ENCODE results near the gene GAS6. TPM values are rescaled to one million over a fixed set of nuclear protein-coding genes. Genes with fewer than 3 reads are reported as not detected.

The GAS6 gene
- total RNA-seq, 1 donor from 2014 or later = 20.4 TPM

DNA sequence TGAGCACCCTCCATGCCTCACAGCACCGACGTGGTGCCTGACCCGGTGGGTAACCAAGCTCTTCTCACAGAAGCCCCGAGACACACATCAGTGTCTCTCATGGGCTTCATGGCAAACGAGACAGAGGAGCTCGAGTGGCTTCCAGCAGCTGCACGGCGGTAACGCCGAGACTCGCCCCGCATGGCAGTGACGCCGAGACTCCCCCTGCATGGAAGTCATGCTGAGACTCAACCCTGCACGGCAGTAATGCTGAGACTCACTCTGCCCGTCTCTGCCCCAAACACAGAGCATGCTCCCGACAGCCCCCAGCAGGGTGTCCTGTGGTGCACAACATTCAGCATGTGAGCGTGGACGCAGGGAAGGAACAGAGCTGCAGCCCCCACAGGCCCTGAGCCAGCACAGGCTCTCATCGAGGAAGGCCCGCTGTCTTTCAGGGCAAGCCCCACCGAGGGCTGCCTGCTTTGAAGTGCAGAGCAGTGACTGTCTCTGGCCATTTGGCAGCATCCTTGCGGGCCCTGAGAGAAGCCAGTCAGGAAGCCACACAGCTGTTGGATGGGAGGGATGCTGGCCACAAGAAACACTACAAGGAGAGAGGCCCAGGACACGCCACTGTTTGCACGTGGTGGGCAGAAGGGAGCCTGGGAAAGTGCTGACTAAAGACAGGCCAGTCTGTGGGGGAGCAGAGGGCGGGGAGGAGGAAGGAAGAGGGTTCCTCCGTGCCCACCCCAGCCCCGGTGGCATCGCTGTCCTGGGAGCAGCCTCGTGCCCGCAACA, 9.5 kb downstream of the GAS6 start:
- FAIRE-seq (no peak), DNase-seq (ENCODE audit: low spot score in 2 of 2) (no peak)

DNA sequence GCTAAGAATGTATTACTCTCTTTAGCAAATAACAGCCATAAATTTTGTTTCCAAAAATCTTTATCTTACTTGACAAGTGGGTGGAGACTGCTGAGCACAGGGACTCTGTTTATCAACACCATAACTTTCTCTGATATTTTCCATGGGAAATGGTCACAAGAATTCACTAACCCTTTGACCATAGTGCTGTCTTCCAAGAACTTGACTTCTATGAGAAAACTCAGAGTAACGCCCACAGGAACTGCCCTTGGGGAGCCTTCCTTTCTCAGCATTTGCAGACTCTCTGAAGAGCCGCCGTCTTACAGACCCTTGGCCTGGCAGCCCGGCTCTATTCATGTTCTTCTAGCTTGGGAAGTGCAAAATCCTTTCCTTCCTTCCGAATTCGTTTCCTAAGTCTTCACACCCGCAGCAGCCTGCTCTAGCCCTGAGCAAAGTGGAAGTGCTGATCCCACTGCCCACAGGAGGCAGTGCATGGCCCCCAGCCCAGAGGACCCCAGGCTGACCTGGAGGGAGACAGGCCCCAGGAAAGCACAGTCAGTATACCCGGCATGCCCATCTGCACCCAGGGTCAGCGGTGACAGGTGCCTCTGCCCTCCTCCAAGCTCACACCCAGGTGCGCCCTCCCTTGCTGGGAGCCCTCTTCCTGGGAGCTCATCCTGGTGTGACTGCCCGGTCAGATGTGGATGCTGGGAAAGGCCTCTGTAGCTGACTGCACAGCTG, 10.2 kb downstream of the GAS6 start:
- FAIRE-seq = no peak
- no peak for DNase-seq (ENCODE audit: low spot score in 2 of 2)

DNA sequence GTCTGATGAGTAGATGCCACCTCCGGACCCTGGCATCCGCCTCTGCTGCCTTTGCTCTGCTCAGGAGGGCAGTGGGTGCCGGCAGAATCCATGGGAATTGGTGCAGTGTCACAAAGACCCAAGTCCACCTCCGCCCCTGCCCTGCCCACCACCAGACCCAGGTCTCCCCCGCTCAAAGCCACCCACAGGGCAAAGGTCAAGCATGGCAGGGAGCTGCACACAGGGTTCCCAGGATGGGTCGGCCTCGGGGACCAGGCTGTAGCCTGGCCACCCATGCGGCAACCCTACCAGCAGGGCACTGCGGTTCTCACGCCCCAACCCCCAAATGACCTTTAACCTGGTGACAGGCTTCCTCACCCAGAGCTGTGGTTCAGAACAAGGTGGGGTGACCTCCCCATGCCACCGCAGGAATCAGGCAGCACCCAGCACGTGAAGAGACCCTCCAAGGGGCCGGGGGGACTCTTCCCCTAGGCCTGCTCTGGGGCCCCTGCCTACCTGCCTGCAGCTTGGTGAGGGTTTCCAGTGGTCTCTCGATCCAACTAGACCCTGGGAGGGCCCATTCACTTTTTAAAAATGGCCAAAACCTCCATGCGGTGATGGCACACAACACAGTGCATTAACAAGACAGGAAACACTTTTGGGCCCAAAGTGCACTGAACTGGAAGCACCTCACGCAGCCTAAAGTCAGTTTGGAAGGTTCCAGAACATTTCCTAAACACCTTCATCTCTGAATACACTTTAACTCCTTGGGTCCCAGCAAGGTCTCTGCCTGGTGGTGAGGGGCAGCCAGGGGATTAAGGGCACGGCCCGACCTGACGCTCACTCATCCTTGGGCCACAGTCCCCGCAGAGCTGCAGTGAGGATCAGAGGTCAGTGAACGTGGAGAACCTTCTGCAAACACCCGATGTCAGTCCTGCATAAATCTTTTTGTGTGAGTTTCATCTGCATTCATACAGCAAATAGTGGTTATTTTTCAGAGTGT, 11.0 kb downstream of the GAS6 start:
- DNase-seq (ENCODE audit: low spot score in 2 of 2) (no peak), FAIRE-seq (no peak)

DNA sequence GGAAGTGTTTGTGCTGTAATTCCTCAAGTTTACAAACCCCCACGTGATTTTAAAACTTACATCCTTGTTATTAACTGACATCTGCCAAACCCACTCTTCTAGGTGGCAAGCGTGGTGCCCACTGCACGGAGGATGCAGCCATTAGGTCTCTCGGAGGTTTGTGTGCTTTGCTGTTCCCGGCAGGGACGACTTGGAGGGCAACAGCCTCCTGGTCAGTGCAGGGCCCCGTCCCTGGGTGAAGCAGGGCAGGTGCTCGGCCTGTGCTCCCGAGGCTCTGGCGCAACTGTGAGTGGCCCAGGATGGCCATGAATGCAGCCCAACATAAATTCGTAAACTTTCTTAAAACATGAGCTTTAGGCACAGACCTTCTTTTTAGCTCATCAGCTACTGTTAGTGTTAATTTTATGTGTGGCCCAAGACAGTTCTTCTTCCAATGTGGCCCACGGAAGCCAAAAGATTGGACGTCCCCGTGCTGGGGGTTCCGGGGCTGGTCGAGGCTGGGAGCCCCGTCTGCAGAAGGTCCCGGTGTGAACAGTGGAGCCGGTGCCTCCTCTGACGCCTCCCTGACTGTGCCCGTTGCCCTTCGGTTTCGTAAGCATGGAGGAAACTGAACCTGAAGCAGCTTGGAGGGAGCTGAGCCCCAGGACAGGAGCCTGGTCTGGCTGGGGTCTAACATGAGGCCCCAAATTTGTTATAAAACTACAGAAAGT, 11.9 kb downstream of the GAS6 start:
- DNase-seq (ENCODE audit: low spot score in 2 of 2) = no peak
- no peak for FAIRE-seq

DNA sequence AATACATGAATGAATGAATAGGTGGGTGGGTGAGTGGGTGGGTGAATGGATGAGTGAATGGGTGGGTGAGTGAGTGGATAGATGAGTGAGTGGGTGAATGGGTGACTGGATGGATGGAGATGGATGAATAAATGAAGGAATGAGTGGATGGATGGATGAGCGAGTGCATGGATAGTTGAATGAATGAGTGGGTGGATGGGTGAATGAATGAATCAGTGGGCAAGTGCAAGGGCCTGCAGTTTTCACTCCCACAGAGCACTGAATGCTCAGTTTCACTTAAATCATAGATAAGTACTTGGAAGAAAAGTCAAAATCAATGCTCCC, 12.4 kb downstream of the GAS6 start:
- FAIRE-seq (no peak), DNase-seq (ENCODE audit: low spot score in 2 of 2) (no peak)

DNA sequence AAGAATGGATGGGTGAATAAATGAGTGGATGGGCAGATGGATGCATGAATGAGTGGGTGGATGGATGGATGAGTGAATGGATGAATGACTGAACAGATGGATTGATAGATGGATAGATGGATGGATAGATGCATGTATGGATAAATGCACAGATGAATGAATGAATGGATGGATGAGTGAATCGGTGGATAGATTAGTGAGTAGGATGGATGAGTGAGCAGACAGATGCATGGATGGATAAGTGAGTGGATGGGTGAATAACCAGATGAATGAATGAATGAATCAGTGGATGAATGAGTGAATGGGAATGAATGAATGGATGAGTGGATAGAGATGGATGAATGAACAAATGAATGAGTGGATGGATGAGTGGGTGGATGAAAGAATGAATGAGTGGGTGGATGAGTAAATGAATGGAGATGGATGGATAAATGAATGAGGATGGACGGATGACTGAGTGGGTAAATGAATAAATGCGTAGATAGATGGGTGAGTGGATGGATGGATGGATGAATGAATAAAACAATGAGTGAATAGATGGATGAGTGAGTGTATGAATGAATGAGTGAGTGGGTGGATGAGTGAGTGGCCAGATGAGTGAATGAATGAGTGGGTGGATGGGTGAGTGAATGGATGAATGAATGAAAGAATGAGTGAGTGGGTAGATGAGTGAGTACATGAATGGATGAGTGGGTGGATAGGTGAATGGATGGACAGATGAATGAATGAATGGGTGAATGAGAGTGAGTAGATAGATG, 13.0 kb downstream of the GAS6 start:
- DNase-seq (ENCODE audit: low spot score in 2 of 2) = no peak
- FAIRE-seq = no peak

DNA sequence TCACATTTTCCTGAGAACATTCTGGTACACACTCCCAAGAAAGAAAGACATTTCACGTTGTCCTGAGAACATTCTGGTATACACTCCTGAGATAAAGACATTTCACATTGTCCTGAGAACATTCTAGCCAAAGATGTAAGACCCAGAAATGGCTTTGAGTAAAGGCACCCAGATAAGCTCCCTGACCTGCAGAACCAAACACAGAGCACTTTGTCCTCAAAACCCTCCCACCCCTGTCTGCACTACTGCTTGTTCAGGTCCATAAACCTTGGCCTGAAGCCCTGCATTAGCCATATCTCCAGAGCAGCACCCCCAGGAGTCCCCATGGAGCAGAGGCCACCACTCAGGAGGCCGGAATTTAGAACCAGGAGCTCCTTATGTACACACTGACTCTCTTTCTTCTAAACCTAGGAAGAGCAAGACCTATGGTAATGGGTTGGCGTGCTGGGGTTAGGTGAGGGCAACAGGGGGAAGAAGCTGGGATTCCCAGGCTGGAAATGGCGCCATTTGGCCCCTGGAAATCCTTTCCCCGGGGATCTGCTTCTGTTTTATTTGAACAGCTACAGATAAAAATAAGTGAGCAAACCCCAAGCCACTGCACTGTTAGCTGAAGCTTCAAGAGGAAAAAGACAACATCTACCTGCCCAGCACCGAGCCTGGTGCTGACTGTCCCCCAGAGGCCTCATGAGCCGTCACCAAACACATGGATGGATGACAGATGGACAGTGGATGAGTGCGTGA, 13.7 kb downstream of the GAS6 start:
- FAIRE-seq = no peak
- no peak for DNase-seq (ENCODE audit: low spot score in 2 of 2)

DNA sequence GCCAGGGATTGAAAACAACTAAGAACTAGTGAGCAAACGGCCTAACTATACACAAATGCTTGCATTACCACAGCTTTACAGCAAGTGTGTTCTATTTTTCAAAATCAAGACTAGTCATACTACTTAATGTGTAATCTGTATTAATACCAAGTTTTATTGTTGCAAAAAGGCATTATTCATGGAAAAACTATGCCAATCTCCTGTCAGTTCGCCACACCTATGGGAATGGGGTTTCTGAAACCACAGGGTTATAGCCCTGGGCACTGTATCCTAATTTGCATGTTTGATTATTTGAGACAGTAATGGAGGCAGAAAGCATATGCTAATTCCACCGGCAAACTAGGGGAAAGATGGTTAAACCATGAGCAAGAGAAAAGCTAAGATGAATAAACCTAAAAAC, 14.3 kb downstream of the GAS6 start:
- FAIRE-seq (no peak), DNase-seq (ENCODE audit: low spot score in 2 of 2) (no peak)

DNA sequence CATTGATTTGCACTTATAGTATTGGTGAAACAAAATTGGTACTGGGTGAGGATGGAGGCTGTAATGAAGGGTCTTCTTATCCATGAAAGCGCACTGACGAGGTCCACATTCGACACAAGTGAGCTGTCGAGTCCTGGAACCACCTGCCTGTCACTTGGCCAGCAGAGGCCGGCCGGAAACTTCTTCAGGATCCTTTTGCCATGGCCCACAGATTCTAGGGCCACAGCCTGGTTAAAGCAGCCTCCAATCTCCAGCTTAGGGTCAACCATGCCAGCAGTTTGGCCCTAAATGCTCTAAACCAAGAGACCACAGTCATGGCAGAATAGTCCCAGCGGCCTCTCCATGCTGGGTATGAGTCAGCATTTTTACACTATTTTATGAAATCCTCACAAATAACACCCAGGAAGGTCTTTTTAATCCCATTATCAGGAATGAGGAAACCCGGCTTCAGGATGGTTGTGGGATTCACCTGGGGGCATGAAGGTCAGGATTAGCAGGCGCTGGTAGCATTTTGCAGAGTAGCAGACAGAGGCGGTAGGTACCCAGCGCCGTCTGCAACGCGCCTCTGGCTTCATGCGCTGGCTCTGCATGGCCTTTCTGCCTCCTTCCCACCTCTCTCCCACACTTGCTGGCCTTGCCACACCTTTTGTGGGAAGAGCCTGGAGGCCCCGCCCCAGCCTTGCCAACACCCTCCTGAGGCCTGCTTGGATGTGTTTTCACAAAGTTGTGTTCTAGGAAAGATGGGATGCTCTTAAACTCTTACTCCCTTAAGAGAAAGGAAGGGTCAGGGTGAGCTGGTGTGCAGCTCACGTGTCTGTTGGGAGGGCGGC, 15.2 kb downstream of the GAS6 start:
- DNase-seq (ENCODE audit: low spot score in 2 of 2) = no peak
- no peak for FAIRE-seq

DNA sequence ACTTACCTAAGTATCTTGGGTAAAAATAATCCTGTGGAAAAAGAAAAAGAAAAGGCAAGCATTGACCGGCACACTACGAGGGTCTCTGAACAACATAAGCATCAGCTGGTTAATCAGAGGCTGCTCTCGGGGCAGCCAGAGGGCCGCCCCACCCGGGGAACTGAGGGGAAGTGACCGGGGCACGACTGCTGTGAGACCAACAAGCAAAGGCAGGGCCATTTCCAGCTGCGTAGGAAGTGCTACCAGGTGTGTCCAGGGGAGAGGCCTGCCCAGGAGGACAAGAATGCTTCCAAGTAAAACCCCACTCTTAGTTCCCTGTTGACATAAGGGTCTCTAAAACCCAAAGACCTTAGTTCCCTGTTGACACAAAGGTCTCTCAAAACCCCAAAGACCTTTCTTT, 15.9 kb downstream of the GAS6 start:
- no peak for DNase-seq (ENCODE audit: low spot score in 2 of 2)
- no peak for FAIRE-seq

DNA sequence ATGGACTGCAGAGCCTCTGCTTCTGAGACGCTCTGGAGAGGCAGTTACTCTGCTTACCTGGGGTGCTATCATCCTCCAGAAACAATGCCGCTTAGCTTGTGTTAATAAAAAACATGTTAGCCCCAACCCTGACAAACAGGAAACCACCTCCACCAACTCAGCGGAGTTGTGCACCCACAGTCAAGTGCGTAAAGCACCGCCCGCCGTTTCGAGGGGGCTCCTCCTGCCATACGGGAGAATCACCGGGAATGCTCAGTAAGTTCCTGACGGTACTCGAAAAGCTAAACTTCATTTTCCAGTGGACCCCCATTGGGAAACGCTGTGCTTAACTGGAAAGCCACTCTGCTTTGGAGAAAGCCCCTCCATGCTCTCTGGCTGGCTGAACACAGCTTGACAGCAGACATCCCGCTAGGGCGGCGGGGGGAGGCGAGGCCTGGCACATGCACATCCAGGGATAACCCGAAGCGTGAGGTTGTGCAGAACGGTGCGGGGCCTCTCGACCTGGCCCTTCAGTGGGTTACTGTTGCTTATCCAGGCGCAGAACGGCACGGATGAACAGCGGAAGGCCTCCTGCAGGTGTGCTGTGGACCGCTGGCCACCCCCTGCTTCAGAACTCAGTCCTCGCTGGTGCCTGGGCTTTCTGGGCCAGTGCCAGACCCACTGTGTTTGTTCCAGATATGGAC, 17.1 kb downstream of the GAS6 start:
- no peak for DNase-seq (ENCODE audit: low spot score in 2 of 2)

DNA sequence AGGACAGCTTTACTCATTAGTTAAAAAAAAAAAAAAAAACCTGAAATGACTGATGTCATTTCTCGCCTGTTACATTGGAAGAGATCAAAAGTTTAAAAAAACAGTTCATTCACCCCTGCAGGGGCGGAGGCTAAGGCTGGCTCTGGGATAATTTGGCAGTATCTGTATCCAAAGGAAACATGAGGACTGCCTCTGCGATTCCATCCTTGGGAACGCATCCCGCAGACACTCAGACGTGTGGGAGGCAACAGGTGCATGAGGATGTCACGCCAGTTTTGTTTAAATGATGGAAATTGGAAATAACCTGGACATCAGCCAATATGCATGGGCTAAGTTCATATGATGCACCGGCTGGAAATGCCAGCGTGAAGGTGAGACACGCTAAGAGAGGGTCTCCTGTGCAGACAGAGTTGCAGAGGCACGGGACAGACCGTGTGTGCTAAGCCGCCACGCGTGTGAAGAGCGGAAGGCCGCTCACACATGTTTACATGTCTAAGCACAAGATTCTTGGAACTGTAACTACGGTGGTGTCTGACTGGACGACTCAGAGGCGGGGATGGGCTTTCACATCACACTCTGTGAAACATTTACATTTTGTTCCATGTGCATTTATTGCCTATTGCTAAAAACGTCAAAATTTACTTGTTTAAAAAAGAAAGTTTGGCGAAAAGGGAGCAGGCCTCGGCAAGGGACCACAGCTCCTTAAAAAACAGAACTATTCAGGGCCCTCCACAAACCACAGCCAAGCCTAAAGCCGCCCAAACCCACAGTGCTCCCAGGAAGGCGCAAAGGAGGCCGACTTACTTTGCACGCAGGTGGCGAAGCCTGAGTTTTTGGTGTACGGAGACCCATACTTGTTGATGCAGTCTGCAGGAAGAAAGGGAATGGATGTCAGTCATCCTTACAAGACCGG, 17.9 kb downstream of the GAS6 start:
- DNase-seq (ENCODE audit: low spot score in 2 of 2) = no peak
- no peak for FAIRE-seq

More for the DNA sequence above, 17.1 kb downstream of the GAS6 start:
- FAIRE-seq = no peak

DNA sequence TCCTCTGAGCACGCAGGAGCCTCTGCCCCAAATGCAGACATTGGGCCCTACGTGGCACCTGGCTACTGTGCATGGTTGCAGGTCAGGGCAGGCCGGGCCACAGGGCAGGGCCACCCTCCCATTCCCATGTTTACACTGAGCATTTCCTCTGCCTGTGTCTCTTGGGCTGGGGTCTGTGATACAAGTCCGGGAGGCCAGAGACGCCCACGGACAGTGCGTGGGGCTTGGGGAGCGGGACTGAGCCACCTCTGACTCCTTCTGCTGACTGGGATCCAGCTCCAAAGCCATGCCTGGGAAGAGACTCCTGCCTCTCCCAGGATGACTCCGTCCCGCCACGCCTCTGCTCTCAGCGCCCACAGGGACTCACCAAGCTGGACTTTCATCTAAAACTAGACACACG, 18.8 kb downstream of the GAS6 start:
- no peak for FAIRE-seq
- DNase-seq (ENCODE audit: low spot score in 2 of 2) = no peak

DNA sequence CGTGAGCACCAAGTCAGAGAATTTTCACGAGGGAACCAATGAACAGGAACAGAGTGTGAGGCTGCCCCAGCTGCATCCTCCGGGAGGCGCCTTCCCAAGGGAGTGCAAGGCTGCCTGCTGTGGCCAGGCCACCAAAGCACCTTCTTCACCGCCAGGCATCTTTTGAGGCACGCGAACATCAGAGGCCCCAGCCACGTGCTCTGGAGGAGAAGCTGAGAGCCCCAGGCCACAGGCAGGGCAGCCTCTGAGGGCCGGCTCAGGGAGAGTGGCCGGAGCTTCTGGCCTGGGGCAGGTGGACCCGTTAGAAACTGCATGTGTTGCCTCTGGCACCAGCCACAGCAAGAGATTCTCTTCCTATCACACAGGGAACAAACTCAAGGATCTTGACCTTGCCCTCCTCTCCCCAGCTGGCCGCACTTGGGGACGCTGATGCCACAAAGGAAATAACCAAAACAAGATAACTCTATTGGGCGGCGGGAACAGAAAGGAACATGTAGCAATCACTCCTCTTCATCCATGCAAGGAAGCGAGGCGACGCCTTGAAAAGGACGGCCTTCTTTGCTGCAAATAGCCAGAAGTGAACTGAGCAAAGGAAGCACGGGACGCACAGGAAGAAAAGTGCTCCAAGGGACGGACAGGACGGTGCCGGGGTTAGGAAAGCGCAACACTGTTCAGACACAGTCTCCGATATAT, 19.9 kb downstream of the GAS6 start:
- no peak for DNase-seq (ENCODE audit: low spot score in 2 of 2)
- no peak for FAIRE-seq

DNA sequence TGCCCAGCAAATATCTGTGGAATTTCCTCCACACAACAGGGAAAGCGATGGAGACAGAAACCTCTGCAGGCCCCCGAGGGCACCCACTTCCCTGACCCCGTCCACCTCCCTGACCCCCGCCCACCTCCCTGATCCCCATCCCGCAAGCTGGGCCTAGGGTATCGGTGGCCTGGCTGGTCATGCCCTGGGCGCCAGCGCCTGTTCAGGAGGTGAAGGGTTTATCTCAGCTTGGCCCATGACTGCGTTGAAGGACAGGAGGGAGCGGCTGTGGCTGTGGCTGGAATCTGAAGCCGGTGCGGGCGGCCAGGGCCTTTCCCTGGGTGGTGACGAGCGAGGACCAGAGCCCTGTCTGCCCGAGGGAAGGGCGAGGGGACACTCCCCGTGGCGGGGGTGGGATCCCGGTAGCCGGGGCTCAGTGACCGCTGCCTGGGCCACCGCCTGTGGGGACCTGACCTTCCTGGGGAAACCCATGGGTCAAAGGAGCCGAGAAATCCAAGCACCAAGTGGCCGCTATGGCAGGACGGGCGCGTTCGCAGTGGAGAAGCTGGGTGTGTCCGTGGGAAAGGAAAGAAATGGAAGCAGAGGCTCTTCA, 20.7 kb downstream of the GAS6 start:
- FAIRE-seq (no peak), DNase-seq (ENCODE audit: low spot score in 2 of 2) (no peak)
